MM.1S (cell line): ENCODE results near the gene SPDEF.

Source experiments
- DNase-seq: peaks from one replicate; pipeline ENCODE4 v3.0.0-alpha.2; 2015
- H2AFZ ChIP-seq: fragments of 300-600 bp; sonication (generic); 2 replicates; pipeline ENCODE4 v1.6.0; 2016; ENCODE audit warnings: antibody characterized with exemption, low read length
- H3F3A ChIP-seq: fragments of 300-600 bp; sonication (generic); 2 replicates; pipeline ENCODE4 v1.6.1; 2016; ENCODE audit warnings: mild to moderate bottlenecking, antibody characterized with exemption, low read length, moderate library complexity, mixed read lengths; ENCODE audit not compliant: insufficient read depth
- H3K27ac ChIP-seq: fragments of 300-600 bp; sonication (generic); 2 replicates; pipeline ENCODE4 v1.5.1; 2016; ENCODE audit warnings: mild to moderate bottlenecking, low read length
- H3K27me3 ChIP-seq: fragments of 300-600 bp; sonication (generic); replicated peaks from 2 replicates; pipeline ENCODE4 v1.6.0; 2016; ENCODE audit warnings: low read length; ENCODE audit not compliant: insufficient read depth
- H3K36me3 ChIP-seq: fragments of 300-600 bp; sonication (generic); replicated peaks from 2 replicates; pipeline ENCODE4 v1.6.1; 2016; ENCODE audit warnings: mild to moderate bottlenecking, low read length, mixed read lengths; ENCODE audit not compliant: insufficient read depth
- H3K4me1 ChIP-seq: fragments of 300-600 bp; sonication (generic); 2 replicates; pipeline ENCODE4 v1.6.1; 2016; ENCODE audit warnings: low read length, mixed read lengths
- H3K4me2 ChIP-seq: fragments of 300-600 bp; sonication (generic); 2 replicates; pipeline ENCODE4 v1.6.0; 2016; ENCODE audit warnings: low read depth, low read length
- H3K4me3 ChIP-seq: fragments of 300-600 bp; sonication (generic); 2 replicates; pipeline ENCODE4 v1.5.1; 2016; ENCODE audit warnings: low read length, mixed read lengths
- H3K79me2 ChIP-seq: fragments of 300-600 bp; sonication (generic); 2 replicates; pipeline ENCODE4 v1.6.1; 2016; ENCODE audit warnings: mixed run types, low read length, mixed read lengths
- H3K9ac ChIP-seq: fragments of 300-600 bp; sonication (generic); 2 replicates; pipeline ENCODE4 v1.6.1; 2016; ENCODE audit warnings: low read length, mixed read lengths
- H3K9me2 ChIP-seq: fragments of 300-600 bp; sonication (generic); replicated peaks from 2 replicates; pipeline ENCODE4 v1.6.1; 2016; ENCODE audit warnings: mild to moderate bottlenecking, low read length, mixed read lengths; ENCODE audit not compliant: insufficient read depth
- H3K9me3 ChIP-seq: fragments of 300-600 bp; sonication (generic); replicated peaks from 2 replicates; pipeline ENCODE4 v1.6.1; 2016; ENCODE audit warnings: mild to moderate bottlenecking, low read length, mixed read lengths; ENCODE audit not compliant: insufficient read depth
- H4K20me1 ChIP-seq: fragments of 300-600 bp; sonication (generic); 2 replicates; pipeline ENCODE4 v1.6.1; 2016; ENCODE audit warnings: mild to moderate bottlenecking, low read length, moderate library complexity, mixed read lengths; ENCODE audit not compliant: insufficient read depth
- CTCF ChIP-seq: fragments of 300-600 bp; sonication (generic); IDR thresholded peaks from 2 replicates; pipeline ENCODE4 v1.5.1; 2016; ENCODE audit warnings: antibody characterized with exemption, low read length, mixed read lengths
- EZH2 ChIP-seq: fragments of 300-600 bp; sonication (generic); optimal IDR thresholded peaks from 2 replicates; pipeline ENCODE3; 2017; ENCODE audit warnings: low read depth, mild to moderate bottlenecking, antibody characterized with exemption, low read length, mixed read lengths
- EZH2phosphoT487 ChIP-seq: fragments of 300-600 bp; sonication (generic); IDR thresholded peaks from 2 replicates; pipeline ENCODE4 v1.6.1; 2018; ENCODE audit warnings: antibody characterized with exemption, low read length

Gene SPDEF

GRCh38 chr6:34589140-34589539 lies 33.0 kb upstream of the SPDEF start:
- H3K4me1 ChIP-seq: no peaks in the 10 kb centered on the region
- H3K4me2 ChIP-seq: no peak overlapping the region

GRCh38 chr6:34587851-34588250 lies 31.7 kb upstream of the SPDEF start:
- no peaks in the 10 kb centered on the region for H4K20me1 ChIP-seq

More at GRCh38 chr6:34589140-34589539, 33.0 kb upstream of the SPDEF start:
- H3K36me3 ChIP-seq: no peaks in the 10 kb centered on the region
- peaks cover 22% of the 10 kb centered on the region for H3K79me2 ChIP-seq
- H2AFZ ChIP-seq: no peak overlapping the region
- DNase-seq: no peak
- H4K20me1 ChIP-seq: no peaks in the 10 kb centered on the region
- no peak overlapping the region for H3K9ac ChIP-seq
- no peaks in the 10 kb centered on the region for H3K9me2 ChIP-seq
- no peaks in the 10 kb centered on the region for H3K27me3 ChIP-seq
- TF ChIP-seq EZH2: no peak
- TF ChIP-seq EZH2phosphoT487: no peak
- no peak for TF ChIP-seq CTCF
- H3F3A ChIP-seq: no peaks in the 10 kb centered on the region
- no peak overlapping the region for H3K4me3 ChIP-seq
- H3K27ac ChIP-seq: no peak overlapping the region
- H3K9me3 ChIP-seq: no peaks in the 10 kb centered on the region

GRCh38 chr6:34587325-34587724 lies 31.2 kb upstream of the SPDEF start:
- DNase-seq: no peak
- Histone ChIP-seq H3K79me2 (peaks cover 12% of the 10 kb centered on the region), H3K9me2 (no peaks in the 10 kb centered on the region), H3K36me3 (no peaks in the 10 kb centered on the region), H3K4me1 (no peaks in the 10 kb centered on the region), H4K20me1 (no peaks in the 10 kb centered on the region), H3K4me2 (no peak overlapping the region), H3K9ac (no peak overlapping the region), H3K4me3 (no peak overlapping the region), H3K9me3 (no peaks in the 10 kb centered on the region), H3F3A (no peaks in the 10 kb centered on the region), H3K27me3 (no peaks in the 10 kb centered on the region), H3K27ac (no peak overlapping the region), H2AFZ (no peak overlapping the region)
- TF ChIP-seq CTCF (no peak), EZH2 (no peak), EZH2phosphoT487 (no peak)

More at GRCh38 chr6:34587851-34588250, 31.7 kb upstream of the SPDEF start:
- DNase-seq: no peak
- TF ChIP-seq CTCF (no peak), EZH2 (no peak), EZH2phosphoT487 (no peak)
- H3K79me2 ChIP-seq: peaks cover 12% of the 10 kb centered on the region
- H3K4me2 ChIP-seq: no peak overlapping the region
- no peaks in the 10 kb centered on the region for H3K4me1 ChIP-seq
- H2AFZ ChIP-seq: no peak overlapping the region
- H3K9me3 ChIP-seq: no peaks in the 10 kb centered on the region
- no peaks in the 10 kb centered on the region for H3K9me2 ChIP-seq
- H3F3A ChIP-seq: no peaks in the 10 kb centered on the region
- no peak overlapping the region for H3K27ac ChIP-seq
- H3K9ac ChIP-seq: no peak overlapping the region
- no peaks in the 10 kb centered on the region for H3K27me3 ChIP-seq
- no peak overlapping the region for H3K4me3 ChIP-seq
- H3K36me3 ChIP-seq: no peaks in the 10 kb centered on the region
